T-cell (primary cell): ENCODE data around the gene PDLIM7. TPM values are rescaled to one million over a fixed set of nuclear protein-coding genes. Genes with fewer than 3 reads are reported as not detected.

Experiments
- ATAC-seq, 4 experiments: fragments of 200-7000 bp in 3 of 4; fragments of 150-1000 bp in 1 of 4; cut with Tn5 transposase; replicated peaks in 1 of 4; 1 replicate in 3 of 4; 2 replicates in 1 of 4; pipeline ENCODE4 v1.10.0; 2021; ENCODE audit warnings: moderate library complexity in 3 of 4, mild to moderate bottlenecking in 2 of 4, moderate number of reproducible peaks in 1 of 4
- CTCF ChIA-PET, 2 donors: fragments of 300-600 bp; sonication (Branson Sonifier 250); formaldehyde crosslinking; loops; one replicate each; lab custom pipeline; 2022; ENCODE audit warnings: antibody characterized with exemption in 2 of 2; lab: Charles Lee
- POLR2A ChIA-PET, 2 donors: fragments of 300-600 bp; sonication (Branson Sonifier 250); formaldehyde crosslinking; loops; one replicate each; lab custom pipeline; 2022; ENCODE audit warnings: antibody characterized with exemption in 2 of 2; lab: Charles Lee
- DNase-seq, 35 experiments: peaks; one replicate each; pipeline versions ENCODE4 v3.0.0 to v3.0.0-alpha.2; 2013 to 2023
- H3K27ac ChIP-seq: one replicate; pipeline ENCODE4 v1.5.1; 2013; ENCODE audit warnings: low read length
- H3K27me3 ChIP-seq, 2 experiments: replicated peaks in 1 of 2; 1 replicate in 1 of 2; 2 replicates in 1 of 2; pipeline versions ENCODE4 v1.6.1 to v1.7.0; 2013; ENCODE audit warnings: low read length in 1 of 2, mixed read lengths in 1 of 2; ENCODE audit not compliant: control insufficient read depth in 2 of 2, insufficient read depth in 2 of 2; ENCODE audit errors: extremely low read depth in 1 of 2
- H3K36me3 ChIP-seq, 2 donors: 1 replicate in 1 of 2; 2 replicates in 1 of 2; pipeline versions ENCODE4 v1.6.1 to v1.7.0; 2013; ENCODE audit warnings: low read length in 1 of 2; ENCODE audit not compliant: control insufficient read depth in 2 of 2, insufficient read depth in 1 of 2; ENCODE audit errors: extremely low read depth in 1 of 2
- H3K4me1 ChIP-seq, 2 experiments: 1 replicate in 1 of 2; 2 replicates in 1 of 2; pipeline versions ENCODE4 v1.6.1 to v1.7.0; 2013; ENCODE audit warnings: low read length in 2 of 2, mixed read lengths in 1 of 2; ENCODE audit not compliant: insufficient read depth in 2 of 2, control insufficient read depth in 1 of 2; ENCODE audit errors: extremely low read depth in 1 of 2
- H3K4me3 ChIP-seq, 2 donors: 1 replicate in 1 of 2; 2 replicates in 1 of 2; pipeline versions ENCODE4 v1.5.1 to v1.7.0; 2013; ENCODE audit warnings: mild to moderate bottlenecking in 2 of 2, low read length in 1 of 2, moderate library complexity in 1 of 2; ENCODE audit not compliant: control insufficient read depth in 1 of 2; ENCODE audit errors: extremely low read depth in 1 of 2
- H3K9me3 ChIP-seq: 2 replicates; pipeline ENCODE4 v1.7.0; 2013
- H3K27ac Mint-ChIP-seq, 2 donors: one replicate each; pipeline ENCODE4 v1.8.0; 2020 to 2021; ENCODE audit warnings: mild to moderate bottlenecking in 2 of 2, mixed read lengths in 2 of 2
- H3K27me3 Mint-ChIP-seq, 2 donors: one replicate each; pipeline ENCODE4 v1.8.0; 2021 to 2022; ENCODE audit warnings: mixed read lengths in 2 of 2
- H3K36me3 Mint-ChIP-seq: one replicate; pipeline ENCODE4 v1.8.0; 2021; ENCODE audit warnings: mixed read lengths
- H3K4me1 Mint-ChIP-seq, 3 donors: one replicate each; pipeline ENCODE4 v1.8.0; 2020 to 2022; ENCODE audit warnings: mixed read lengths in 3 of 3, mild to moderate bottlenecking in 1 of 3
- H3K4me3 Mint-ChIP-seq, 3 donors: one replicate each; pipeline ENCODE4 v1.8.0; 2020 to 2022; ENCODE audit warnings: mild to moderate bottlenecking in 3 of 3, mixed read lengths in 3 of 3, moderate library complexity in 3 of 3
- H3K9me3 Mint-ChIP-seq, 3 donors: one replicate each; pipeline ENCODE4 v1.8.0; 2020 to 2022; ENCODE audit warnings: mixed read lengths in 3 of 3
- WGBS: methylation state at CpG from one replicate; pipeline ENCODE4 v1.1.5; 2013; ENCODE audit warnings: missing lambda C conversion rate; ENCODE audit not compliant: insufficient coverage; 5-methylcytosine and 5-hydroxymethylcytosine counted together
- total RNA-seq, 35 experiments: library from RNA in 6 of 35; stranded (reverse) in 6 of 35; fragments of 120-200 nt in 1 of 35; gene quantifications; one replicate each; pipeline versions ENCODE4 v1.2.1 to v1.2.4 and lab custom pipeline; 2013 to 2026

The PDLIM7 gene
- total RNA-seq, 5 donors from 2014 or later (not counting 1 experiment from before 2014, with no cell fraction given) = 9.8 to 17.8 (median 12.8) TPM

GRCh38 chr5:177526191-177526590, 28.8 kb upstream of the PDLIM7 start:
- H3K36me3 Mint-ChIP-seq = peaks cover 22% of the 10 kb centered on the region
- CTCF ChIA-PET = no interaction called here
- peaks cover 5 to 8% (median 7%) of the 10 kb centered on the region in 3 donors for H3K4me1 Mint-ChIP-seq
- no peak overlapping the region for H3K4me3 Mint-ChIP-seq
- POLR2A ChIA-PET = no interaction called here
- Histone ChIP-seq H3K9me3 (no peaks in the 10 kb centered on the region), H3K36me3 (peaks cover 15 to 80% of the 10 kb centered on the region in 2 donors), H3K27me3 (no peaks in the 10 kb centered on the region), H3K27ac (no peak overlapping the region), H3K4me1 (peaks cover 0 to 6% of the 10 kb centered on the region in 2 experiments), H3K4me3 (no peak overlapping the region)
- H3K27me3 Mint-ChIP-seq = no peaks in the 10 kb centered on the region
- 100% methylated on average over 2 of the region's 4 CpGs for WGBS
- H3K27ac Mint-ChIP-seq = no peak overlapping the region
- DNase-seq = no peak
- no peaks in the 10 kb centered on the region for H3K9me3 Mint-ChIP-seq
- no peak for ATAC-seq

- ATAC-seq = no peak
- H3K27me3 Mint-ChIP-seq = no peaks in the 10 kb centered on the region
- peaks cover 21 to 80% of the 10 kb centered on the region in 2 donors for H3K36me3 ChIP-seq
Observed at GRCh38 chr5:177524941-177525655, 27.7 kb upstream of the PDLIM7 start.

GRCh38 chr5:177524539-177524900, 27.1 kb upstream of the PDLIM7 start:
- H3K36me3 Mint-ChIP-seq = peaks cover 16% of the 10 kb centered on the region
- CTCF ChIA-PET = no interaction called here
- Histone ChIP-seq H3K27ac (no peak overlapping the region), H3K36me3 (peaks cover 21 to 80% of the 10 kb centered on the region in 2 donors), H3K27me3 (no peaks in the 10 kb centered on the region), H3K9me3 (no peaks in the 10 kb centered on the region), H3K4me3 (no peak overlapping the region), H3K4me1 (peaks cover 0 to 20% of the 10 kb centered on the region in 2 experiments)
- 95% methylated on average over 12 of the region's 12 CpGs for WGBS
- DNase-seq = no peak
- peaks cover 19 to 21% (median 20%) of the 10 kb centered on the region in 3 donors for H3K4me1 Mint-ChIP-seq
- no peak overlapping the region for H3K27ac Mint-ChIP-seq
- POLR2A ChIA-PET = no interaction called here
- no peaks in the 10 kb centered on the region for H3K9me3 Mint-ChIP-seq
- no peak for ATAC-seq
- no peak overlapping the region for H3K4me3 Mint-ChIP-seq
- no peaks in the 10 kb centered on the region for H3K27me3 Mint-ChIP-seq

More at GRCh38 chr5:177524941-177525655, 27.7 kb upstream of the PDLIM7 start:
- peaks cover 15 to 16% (median 16%) of the 10 kb centered on the region in 3 donors for H3K4me1 Mint-ChIP-seq
- H3K4me3 Mint-ChIP-seq = no peak overlapping the region
- ChIA-PET POLR2A (no interaction called here), CTCF (no interaction called here)
- Histone ChIP-seq H3K4me1 (peaks cover 0 to 15% of the 10 kb centered on the region in 2 experiments), H3K27ac (no peak overlapping the region), H3K27me3 (no peaks in the 10 kb centered on the region), H3K9me3 (no peaks in the 10 kb centered on the region), H3K4me3 (no peak overlapping the region)
- peaks cover 20% of the 10 kb centered on the region for H3K36me3 Mint-ChIP-seq
- WGBS = 91% methylated on average over 7 of the region's 10 CpGs
- H3K9me3 Mint-ChIP-seq = no peaks in the 10 kb centered on the region
- no peak overlapping the region for H3K27ac Mint-ChIP-seq
- no peak for DNase-seq

GRCh38 chr5:177523711-177524538, 26.5 kb upstream of the PDLIM7 start:
- Mint-ChIP-seq H3K27me3 (no peaks in the 10 kb centered on the region), H3K4me1 (peaks cover 25 to 27% (median 26%) of the 10 kb centered on the region in 3 donors), H3K4me3 (no peak overlapping the region), H3K9me3 (no peaks in the 10 kb centered on the region), H3K27ac (no peak overlapping the region), H3K36me3 (peaks cover 12% of the 10 kb centered on the region)
- ChIA-PET CTCF (no interaction called here), POLR2A (no interaction called here)
- H3K9me3 ChIP-seq = no peaks in the 10 kb centered on the region
- H3K4me1 ChIP-seq = peaks cover 0 to 25% of the 10 kb centered on the region in 2 experiments
- no peak overlapping the region for H3K4me3 ChIP-seq
- H3K27ac ChIP-seq = no peak overlapping the region
- WGBS = 97% methylated on average over 15 of the region's 19 CpGs
- H3K36me3 ChIP-seq = peaks cover 21 to 80% of the 10 kb centered on the region in 2 donors
- no peaks in the 10 kb centered on the region for H3K27me3 ChIP-seq
- DNase-seq = no peak
- no peak for ATAC-seq

- Mint-ChIP-seq H3K4me1 (peaks cover 38 to 44% (median 39%) of the 10 kb centered on the region in 3 donors), H3K27me3 (no peaks in the 10 kb centered on the region), H3K9me3 (no peaks in the 10 kb centered on the region), H3K36me3 (peaks cover 17% of the 10 kb centered on the region), H3K4me3 (no peak overlapping the region), H3K27ac (peak overlapping the region; percentile 28 to 61)
- H3K36me3 ChIP-seq = peaks cover 16 to 52% of the 10 kb centered on the region in 2 donors
- no peak overlapping the region for H3K27ac ChIP-seq
- ChIA-PET POLR2A (no interaction called here), CTCF (interaction anchor here in 1 of 2 donors (0.6 kb wide), 1 partner anchor 543 kb away, joined by 6 read pairs; no protein-coding TSS in a partner anchor)
- H3K27me3 ChIP-seq = no peaks in the 10 kb centered on the region
- H3K4me1 ChIP-seq = peaks cover 3 to 38% of the 10 kb centered on the region in 2 experiments
- DNase-seq = no peak
- no peak for ATAC-seq
- H3K4me3 ChIP-seq = no peak overlapping the region
- WGBS = 88% methylated on average over 1 of the region's 2 CpGs
- no peaks in the 10 kb centered on the region for H3K9me3 ChIP-seq
Observed at GRCh38 chr5:177520916-177521513, 23.6 kb upstream of the PDLIM7 start.

DNA sequence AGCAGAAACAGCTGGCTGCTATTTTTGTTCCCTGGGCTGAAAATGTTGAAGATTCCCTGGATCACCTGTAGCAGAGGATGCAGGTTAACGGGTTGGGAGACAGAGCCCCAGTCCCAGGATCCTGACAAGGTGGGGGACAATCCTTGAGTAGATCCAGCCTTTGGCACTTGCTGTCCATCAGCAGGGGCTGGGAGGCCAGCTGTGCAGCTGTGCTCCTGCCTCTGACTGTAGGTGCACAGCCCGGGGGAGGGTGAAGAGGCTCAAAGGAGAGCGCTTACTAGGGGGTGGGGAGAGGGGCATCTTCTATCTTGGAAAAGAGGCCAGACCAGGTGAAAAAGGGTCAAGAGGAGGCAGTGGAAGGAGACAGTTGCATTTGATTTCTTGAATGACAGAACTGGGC, 22.9 kb upstream of the PDLIM7 start:
- H3K4me3 Mint-ChIP-seq = no peak overlapping the region
- Histone ChIP-seq H3K4me1 (peaks cover 8 to 46% of the 10 kb centered on the region in 2 experiments), H3K9me3 (no peaks in the 10 kb centered on the region), H3K4me3 (no peak overlapping the region), H3K27ac (no peak overlapping the region), H3K36me3 (peaks cover 14 to 50% of the 10 kb centered on the region in 2 donors), H3K27me3 (no peaks in the 10 kb centered on the region)
- H3K27me3 Mint-ChIP-seq = no peaks in the 10 kb centered on the region
- WGBS = 98% methylated on average over 3 of the region's 3 CpGs
- peaks cover 15% of the 10 kb centered on the region for H3K36me3 Mint-ChIP-seq
- H3K9me3 Mint-ChIP-seq = no peaks in the 10 kb centered on the region
- H3K27ac Mint-ChIP-seq = peak overlapping the region; percentile 28 to 61
- CTCF ChIA-PET = interaction anchor here in 1 of 2 donors (0.9 kb wide), 1 partner anchor 57 kb away, joined by 3 read pairs; no protein-coding TSS in a partner anchor
- no peak for DNase-seq
- ATAC-seq = no peak
- peaks cover 45 to 51% (median 46%) of the 10 kb centered on the region in 3 donors for H3K4me1 Mint-ChIP-seq
- POLR2A ChIA-PET = no interaction called here
